ENCODE data around the gene AHNAK.
"Not testable (repeated sequence)": the region's sequence is repeated elsewhere in the genome, so short reads cannot be mapped to it uniquely, and the experiment has no call there.

The AHNAK gene

DNA sequence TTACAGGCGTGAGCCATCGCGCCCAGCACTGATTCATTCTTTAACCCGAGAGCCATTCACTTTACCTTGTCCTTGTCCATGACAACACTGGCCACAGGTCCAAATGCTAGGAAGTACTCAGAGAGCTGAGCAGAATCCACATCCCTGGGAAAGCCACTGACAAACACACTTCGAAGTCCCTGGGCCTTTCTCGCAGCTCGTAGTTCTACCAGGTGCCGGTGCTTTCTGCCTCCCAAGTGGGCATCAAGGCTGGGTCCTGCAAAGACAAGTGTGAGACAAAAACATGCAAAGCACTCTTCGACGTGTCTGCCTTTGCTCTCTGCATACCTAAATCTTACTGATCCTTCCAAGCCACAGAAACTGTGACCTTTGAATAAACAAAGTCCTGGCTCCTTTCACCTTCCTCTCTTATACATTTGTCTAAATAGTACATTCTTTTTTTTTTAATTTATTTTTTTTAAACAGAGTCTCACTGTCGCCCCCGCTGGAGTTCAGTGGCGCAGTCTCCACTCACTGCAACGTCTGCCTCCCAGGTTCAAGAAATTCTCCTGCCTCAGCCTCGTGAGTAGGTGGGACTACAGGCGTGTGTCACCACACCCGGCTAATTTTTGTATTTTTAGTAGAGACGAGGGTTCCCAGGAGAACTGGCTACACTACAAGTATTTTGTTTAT, 42.5 kb upstream of the AHNAK start:
- no peak overlapping the region for H3K4me3 ChIP-seq (ENCODE audit: low read depth, low read length)
- in situ Hi-C loops (cut with HindIII; ENCODE audit: low sequenced_read_pairs) = no loop called here
- TF ChIP-seq, protein P1, sequence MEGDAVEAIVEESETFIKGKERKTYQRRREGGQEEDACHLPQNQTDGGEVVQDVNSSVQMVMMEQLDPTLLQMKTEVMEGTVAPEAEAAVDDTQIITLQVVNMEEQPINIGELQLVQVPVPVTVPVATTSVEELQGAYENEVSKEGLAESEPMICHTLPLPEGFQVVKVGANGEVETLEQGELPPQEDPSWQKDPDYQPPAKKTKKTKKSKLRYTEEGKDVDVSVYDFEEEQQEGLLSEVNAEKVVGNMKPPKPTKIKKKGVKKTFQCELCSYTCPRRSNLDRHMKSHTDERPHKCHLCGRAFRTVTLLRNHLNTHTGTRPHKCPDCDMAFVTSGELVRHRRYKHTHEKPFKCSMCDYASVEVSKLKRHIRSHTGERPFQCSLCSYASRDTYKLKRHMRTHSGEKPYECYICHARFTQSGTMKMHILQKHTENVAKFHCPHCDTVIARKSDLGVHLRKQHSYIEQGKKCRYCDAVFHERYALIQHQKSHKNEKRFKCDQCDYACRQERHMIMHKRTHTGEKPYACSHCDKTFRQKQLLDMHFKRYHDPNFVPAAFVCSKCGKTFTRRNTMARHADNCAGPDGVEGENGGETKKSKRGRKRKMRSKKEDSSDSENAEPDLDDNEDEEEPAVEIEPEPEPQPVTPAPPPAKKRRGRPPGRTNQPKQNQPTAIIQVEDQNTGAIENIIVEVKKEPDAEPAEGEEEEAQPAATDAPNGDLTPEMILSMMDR (IDR thresholded peaks at IDR 0.05; ENCODE audit: low read depth, low read length, missing control alignments) = peak; percentile 47
- DNase-seq (ENCODE audit: low read depth) = no peak

DNA sequence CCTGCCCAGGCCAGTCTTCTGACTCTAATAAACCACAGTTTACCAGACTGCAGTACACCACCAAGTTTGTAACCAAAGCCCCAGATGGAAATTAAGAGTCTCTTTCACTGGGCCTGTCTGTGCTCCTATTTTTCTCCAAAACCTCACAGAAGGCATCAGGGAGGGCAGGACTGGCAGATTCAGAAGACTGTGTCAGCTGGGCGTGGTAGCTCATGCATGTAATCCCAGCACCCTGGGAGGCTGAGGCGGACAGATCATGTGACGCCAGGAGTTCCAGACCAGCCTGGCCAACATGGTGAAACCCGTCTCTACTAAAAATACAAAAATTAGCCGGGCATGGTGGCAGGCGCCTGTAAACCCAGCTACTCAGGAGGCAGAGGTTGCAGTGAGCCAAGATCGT, 38.8 kb upstream of the AHNAK start:
- in situ Hi-C loops (cut with HindIII; ENCODE audit: low sequenced_read_pairs) = not testable (repeated sequence)

DNA sequence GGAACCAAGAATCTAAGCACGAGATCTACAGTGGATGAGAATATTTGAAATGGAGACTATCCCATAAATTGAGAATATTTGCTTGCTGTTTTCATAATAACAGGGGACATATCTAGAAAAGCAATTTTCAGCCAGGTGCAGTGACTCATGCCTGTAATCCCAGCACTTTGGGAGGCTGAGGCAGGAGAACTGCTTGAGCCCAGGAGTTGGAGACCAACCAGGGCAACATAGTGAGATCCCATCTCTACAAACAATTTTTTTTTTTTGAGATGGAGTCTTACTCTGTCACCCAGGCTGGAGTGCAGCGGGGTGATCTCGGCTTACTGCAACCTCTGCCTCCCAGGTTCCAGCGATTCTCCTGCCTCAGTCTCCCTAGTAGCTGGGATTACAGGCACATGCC, 35.1 kb upstream of the AHNAK start:
- H3K4me3 ChIP-seq (ENCODE audit: low read depth, low read length); DNase-seq (ENCODE audit: low read depth); in situ Hi-C loops (cut with HindIII; ENCODE audit: low sequenced_read_pairs): not testable (repeated sequence)

More for the DNA sequence above, 38.8 kb upstream of the AHNAK start:
- DNase-seq (ENCODE audit: low read depth); H3K4me3 ChIP-seq (ENCODE audit: low read depth, low read length): not testable (repeated sequence)

GRCh38 chr11:62580959-62581715, 34.5 kb upstream of the AHNAK start:
- no peak overlapping the region for H3K4me3 ChIP-seq (ENCODE audit: low read depth, low read length)
- TF ChIP-seq, protein P1 (IDR thresholded peaks at IDR 0.05; ENCODE audit: low read depth, low read length, missing control alignments) = no peak
- in situ Hi-C loops (cut with HindIII; ENCODE audit: low sequenced_read_pairs) = no loop called here
- no peak for DNase-seq (ENCODE audit: low read depth)

- no peak for DNase-seq (ENCODE audit: low read depth)
- TF ChIP-seq, protein P1 (IDR thresholded peaks at IDR 0.05; ENCODE audit: low read depth, low read length, missing control alignments) = no peak
- H3K4me3 ChIP-seq (ENCODE audit: low read depth, low read length) = no peak overlapping the region
- in situ Hi-C loops (cut with HindIII; ENCODE audit: low sequenced_read_pairs) = no loop called here
Measured at GRCh38 chr11:62579252-62579651, 32.6 kb upstream of the AHNAK start.

GRCh38 chr11:62578541-62578940, 31.9 kb upstream of the AHNAK start:
- H3K4me3 ChIP-seq (ENCODE audit: low read depth, low read length) = no peak overlapping the region
- in situ Hi-C loops (cut with HindIII; ENCODE audit: low sequenced_read_pairs) = no loop called here
- no peak for DNase-seq (ENCODE audit: low read depth)
- TF ChIP-seq, protein P1 (IDR thresholded peaks at IDR 0.05; ENCODE audit: low read depth, low read length, missing control alignments) = no peak

GRCh38 chr11:62577046-62577714, 30.6 kb upstream of the AHNAK start:
- TF ChIP-seq, protein P1 (IDR thresholded peaks at IDR 0.05; ENCODE audit: low read depth, low read length, missing control alignments) = no peak
- no peak overlapping the region for H3K4me3 ChIP-seq (ENCODE audit: low read depth, low read length)
- DNase-seq (ENCODE audit: low read depth) = no peak
- in situ Hi-C loops (cut with HindIII; ENCODE audit: low sequenced_read_pairs) = no loop called here
